ENCODE data around the gene GPANK1.

GRCh38 chr6:31681135-31681671, 16.4 kb upstream of the GPANK1 start:
- TF ChIP-seq EZH2 (IDR thresholded peaks at IDR 0.05; ENCODE audit: low read depth) (no peak), CTCF (conservative IDR thresholded peaks at IDR 0.05) (no peak)
